ENCODE results near the gene IPO9. TPM values are rescaled to one million over a fixed set of nuclear protein-coding genes. Genes with fewer than 3 reads are reported as not detected.

The IPO9 gene
- total and polyA plus RNA-seq, 2 donors from 2014 or later, result 21.6 to 39.7 TPM

DNA sequence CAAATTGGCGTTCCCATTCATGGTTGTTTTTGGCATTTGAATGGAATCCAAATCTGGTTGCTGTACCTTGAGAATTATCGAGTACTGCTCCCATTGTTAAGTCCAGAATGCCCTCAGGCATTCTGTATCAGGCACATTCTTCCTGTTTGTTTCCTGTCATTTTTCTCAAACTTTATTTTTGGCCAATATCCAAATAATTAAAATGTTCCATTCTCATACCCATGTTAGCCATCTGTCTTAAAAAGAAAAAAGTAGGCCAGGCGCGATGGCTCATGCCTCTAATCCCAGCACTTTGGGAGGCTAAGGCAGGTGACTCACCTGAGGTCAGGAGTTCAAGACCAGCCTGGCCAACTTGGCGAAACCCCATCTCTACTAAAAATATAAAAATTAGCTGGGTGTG, 30.5 kb downstream of the IPO9 start:
- Histone ChIP-seq H3K36me3 (ENCODE audit: control insufficient read depth in 2 of 3, insufficient read depth in 3 of 3, low read length in 3 of 3) (peaks cover 9 to 52% (median 22%) of the 10 kb centered on the region in 3 donors), H3K9ac (ENCODE audit: low read length in 3 of 3) (no peak overlapping the region), H3K9me3 (ENCODE audit: control insufficient read depth in 2 of 3, insufficient read depth in 1 of 3, low read length in 3 of 3) (no peaks in the 10 kb centered on the region), H3K27me3 (ENCODE audit: control insufficient read depth, insufficient read depth, low read length) (no peaks in the 10 kb centered on the region), H3K4me1 (ENCODE audit: control insufficient read depth in 2 of 3, insufficient read depth in 2 of 3, low read depth in 1 of 3, low read length in 3 of 3) (no peaks in the 10 kb centered on the region), H3K4me3 (ENCODE audit: low read length in 3 of 3) (no peak overlapping the region), H3K27ac (ENCODE audit: low read depth in 2 of 2, low read length in 2 of 2) (no peak overlapping the region)
- intact Hi-C loops (cut with DNase I), result no loop called here
- FAIRE-seq (no peak), DNase-seq (no peak)
- TF ChIP-seq, protein P1, sequence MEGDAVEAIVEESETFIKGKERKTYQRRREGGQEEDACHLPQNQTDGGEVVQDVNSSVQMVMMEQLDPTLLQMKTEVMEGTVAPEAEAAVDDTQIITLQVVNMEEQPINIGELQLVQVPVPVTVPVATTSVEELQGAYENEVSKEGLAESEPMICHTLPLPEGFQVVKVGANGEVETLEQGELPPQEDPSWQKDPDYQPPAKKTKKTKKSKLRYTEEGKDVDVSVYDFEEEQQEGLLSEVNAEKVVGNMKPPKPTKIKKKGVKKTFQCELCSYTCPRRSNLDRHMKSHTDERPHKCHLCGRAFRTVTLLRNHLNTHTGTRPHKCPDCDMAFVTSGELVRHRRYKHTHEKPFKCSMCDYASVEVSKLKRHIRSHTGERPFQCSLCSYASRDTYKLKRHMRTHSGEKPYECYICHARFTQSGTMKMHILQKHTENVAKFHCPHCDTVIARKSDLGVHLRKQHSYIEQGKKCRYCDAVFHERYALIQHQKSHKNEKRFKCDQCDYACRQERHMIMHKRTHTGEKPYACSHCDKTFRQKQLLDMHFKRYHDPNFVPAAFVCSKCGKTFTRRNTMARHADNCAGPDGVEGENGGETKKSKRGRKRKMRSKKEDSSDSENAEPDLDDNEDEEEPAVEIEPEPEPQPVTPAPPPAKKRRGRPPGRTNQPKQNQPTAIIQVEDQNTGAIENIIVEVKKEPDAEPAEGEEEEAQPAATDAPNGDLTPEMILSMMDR (IDR thresholded peaks at IDR 0.05; ENCODE audit: borderline replicate concordance, extremely low read depth, insufficient read depth), result no peak

GRCh38 chr1:201861448-201861847, 32.5 kb downstream of the IPO9 start:
- no peak overlapping the region for H3K4me3 ChIP-seq (ENCODE audit: low read length in 3 of 3)
- intact Hi-C loops (cut with DNase I), result no loop called here
- no peaks in the 10 kb centered on the region for H3K9me3 ChIP-seq (ENCODE audit: control insufficient read depth in 2 of 3, insufficient read depth in 1 of 3, low read length in 3 of 3)
- H3K4me1 ChIP-seq (ENCODE audit: control insufficient read depth in 2 of 3, insufficient read depth in 2 of 3, low read depth in 1 of 3, low read length in 3 of 3), result no peaks in the 10 kb centered on the region
- no peaks in the 10 kb centered on the region for H3K27me3 ChIP-seq (ENCODE audit: control insufficient read depth, insufficient read depth, low read length)
- H3K9ac ChIP-seq (ENCODE audit: low read length in 3 of 3), result no peak overlapping the region
- DNase-seq (no peak), FAIRE-seq (no peak)
- TF ChIP-seq, protein P1 (IDR thresholded peaks at IDR 0.05; ENCODE audit: borderline replicate concordance, extremely low read depth, insufficient read depth), result no peak
- no peak overlapping the region for H3K27ac ChIP-seq (ENCODE audit: low read depth in 2 of 2, low read length in 2 of 2)
- H3K36me3 ChIP-seq (ENCODE audit: control insufficient read depth in 2 of 3, insufficient read depth in 3 of 3, low read length in 3 of 3), result peaks cover 5 to 32% (median 12%) of the 10 kb centered on the region in 3 donors

GRCh38 chr1:201870397-201870796, 41.4 kb downstream of the IPO9 start:
- intact Hi-C loops (cut with DNase I), result no loop called here
- no peak overlapping the region for H3K27ac ChIP-seq (ENCODE audit: low read depth in 2 of 2, low read length in 2 of 2)
- H3K27me3 ChIP-seq (ENCODE audit: control insufficient read depth, insufficient read depth, low read length), result no peaks in the 10 kb centered on the region
- H3K4me1 ChIP-seq (ENCODE audit: control insufficient read depth in 2 of 3, insufficient read depth in 2 of 3, low read depth in 1 of 3, low read length in 3 of 3), result no peaks in the 10 kb centered on the region
- H3K9ac ChIP-seq (ENCODE audit: low read length in 3 of 3), result no peak overlapping the region
- no peak for DNase-seq
- no peaks in the 10 kb centered on the region for H3K9me3 ChIP-seq (ENCODE audit: control insufficient read depth in 2 of 3, insufficient read depth in 1 of 3, low read length in 3 of 3)
- no peak for FAIRE-seq
- peaks cover 12 to 64% (median 33%) of the 10 kb centered on the region in 3 donors for H3K36me3 ChIP-seq (ENCODE audit: control insufficient read depth in 2 of 3, insufficient read depth in 3 of 3, low read length in 3 of 3)
- no peak overlapping the region for H3K4me3 ChIP-seq (ENCODE audit: low read length in 3 of 3)
- TF ChIP-seq, protein P1 (IDR thresholded peaks at IDR 0.05; ENCODE audit: borderline replicate concordance, extremely low read depth, insufficient read depth), result no peak

DNA sequence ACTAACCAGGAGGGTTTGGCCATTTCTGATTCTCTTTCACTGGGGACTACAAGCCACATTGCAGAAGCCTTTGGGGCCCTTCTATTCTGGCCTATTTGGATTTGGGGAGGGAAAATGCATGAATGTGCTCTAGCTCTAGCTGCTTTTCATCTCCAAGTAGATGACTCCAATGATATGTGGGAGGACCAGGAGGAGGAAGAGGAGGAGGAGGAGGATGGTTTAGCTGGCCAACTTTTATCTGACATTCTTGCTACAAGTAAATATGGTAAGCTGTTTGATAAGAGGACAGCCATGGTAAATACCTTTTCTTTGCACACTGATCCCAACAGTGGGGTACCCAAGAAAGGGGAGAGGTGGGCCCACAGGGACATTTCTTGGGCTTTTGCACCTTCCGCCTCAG, 45.7 kb downstream of the IPO9 start:
- no peak overlapping the region for H3K9ac ChIP-seq (ENCODE audit: low read length in 3 of 3)
- no peak overlapping the region for H3K27ac ChIP-seq (ENCODE audit: low read depth in 2 of 2, low read length in 2 of 2)
- H3K9me3 ChIP-seq (ENCODE audit: control insufficient read depth in 2 of 3, insufficient read depth in 1 of 3, low read length in 3 of 3), result no peaks in the 10 kb centered on the region
- H3K4me3 ChIP-seq (ENCODE audit: low read length in 3 of 3), result no peak overlapping the region
- FAIRE-seq (no peak), DNase-seq (no peak)
- TF ChIP-seq, protein P1 (IDR thresholded peaks at IDR 0.05; ENCODE audit: borderline replicate concordance, extremely low read depth, insufficient read depth), result no peak
- intact Hi-C loops (cut with DNase I), result no loop called here
- peaks cover 8 to 38% (median 25%) of the 10 kb centered on the region in 3 donors for H3K36me3 ChIP-seq (ENCODE audit: control insufficient read depth in 2 of 3, insufficient read depth in 3 of 3, low read length in 3 of 3)
- H3K27me3 ChIP-seq (ENCODE audit: control insufficient read depth, insufficient read depth, low read length), result no peaks in the 10 kb centered on the region
- H3K4me1 ChIP-seq (ENCODE audit: control insufficient read depth in 2 of 3, insufficient read depth in 2 of 3, low read depth in 1 of 3, low read length in 3 of 3), result peaks cover 0 to 4% (median 0%) of the 10 kb centered on the region in 3 donors
